GM23248 (cell line): ENCODE measurements around the gene ABCD1. TPM values are rescaled to one million over a fixed set of nuclear protein-coding genes. Genes with fewer than 3 reads are reported as not detected.

Experiments used
- DNase-seq: peaks from one replicate; pipeline ENCODE4 v3.0.0-alpha.2; 2015
- H2AFZ ChIP-seq: fragments of 200-600 bp; sonication (generic); 2 replicates; pipeline ENCODE4 v1.6.1; 2016; ENCODE audit warnings: antibody characterized with exemption
- H3F3A ChIP-seq: fragments of 200-600 bp; sonication (generic); 2 replicates; pipeline ENCODE4 v1.6.1; 2016; ENCODE audit warnings: mild to moderate bottlenecking, antibody characterized with exemption, mixed run types; ENCODE audit not compliant: insufficient read depth
- H3K27ac ChIP-seq: fragments of 200-600 bp; sonication (generic); 2 replicates; pipeline ENCODE4 v1.5.1; 2016; ENCODE audit warnings: mild to moderate bottlenecking
- H3K27me3 ChIP-seq: fragments of 200-600 bp; sonication (generic); replicated peaks from 2 replicates; pipeline ENCODE4 v1.6.1; 2016; ENCODE audit warnings: mild to moderate bottlenecking; ENCODE audit not compliant: insufficient read depth
- H3K36me3 ChIP-seq: fragments of 200-600 bp; sonication (generic); 2 replicates; pipeline ENCODE4 v1.6.1; 2016; ENCODE audit warnings: low read depth, mild to moderate bottlenecking
- H3K4me1 ChIP-seq: fragments of 200-600 bp; sonication (generic); 2 replicates; pipeline ENCODE4 v1.6.1; 2016; ENCODE audit warnings: mild to moderate bottlenecking; ENCODE audit not compliant: insufficient read depth
- H3K4me2 ChIP-seq: fragments of 200-600 bp; sonication (generic); one replicate; pipeline ENCODE4 v1.6.1; 2016; ENCODE audit warnings: mild to moderate bottlenecking; ENCODE audit not compliant: unreplicated experiment
- H3K4me3 ChIP-seq: fragments of 200-600 bp; sonication (generic); 2 replicates; pipeline ENCODE4 v1.5.1; 2016; ENCODE audit warnings: mild to moderate bottlenecking
- H3K79me2 ChIP-seq: fragments of 200-600 bp; sonication (generic); 2 replicates; pipeline ENCODE4 v1.6.1; 2016; ENCODE audit warnings: mild to moderate bottlenecking; ENCODE audit not compliant: insufficient read depth
- H3K9ac ChIP-seq: fragments of 200-600 bp; sonication (generic); 2 replicates; pipeline ENCODE4 v1.6.1; 2016; ENCODE audit warnings: mild to moderate bottlenecking
- H3K9me2 ChIP-seq: fragments of 200-600 bp; sonication (generic); 2 replicates; pipeline ENCODE4 v1.6.1; 2016; ENCODE audit warnings: mixed run types, mild to moderate bottlenecking, moderate library complexity; ENCODE audit not compliant: insufficient read depth
- H3K9me3 ChIP-seq: fragments of 200-600 bp; sonication (generic); one replicate; pipeline ENCODE4 v1.6.1; 2017; ENCODE audit warnings: low read depth
- H4K20me1 ChIP-seq: fragments of 200-600 bp; sonication (generic); 2 replicates; pipeline ENCODE4 v1.6.0; 2016; ENCODE audit not compliant: insufficient read depth
- EZH2 ChIP-seq: fragments of 200-600 bp; sonication (generic); IDR thresholded peaks from 2 replicates; pipeline ENCODE4 v1.6.1; 2018; ENCODE audit warnings: antibody characterized with exemption, mild to moderate bottlenecking; ENCODE audit not compliant: insufficient read depth, poor library complexity, severe bottlenecking
- EZH2phosphoT487 ChIP-seq: fragments of 200-600 bp; sonication (generic); IDR thresholded peaks from 2 replicates; pipeline ENCODE4 v1.6.1; 2018; ENCODE audit warnings: antibody characterized with exemption, moderate library complexity, mild to moderate bottlenecking, low read depth; ENCODE audit not compliant: insufficient read depth
- WGBS, 2 experiments: methylation state at CpG; one replicate each; pipeline ENCODE4 v1.1.6; 2015 to 2017; ENCODE audit warnings: low lambda C conversion rate in 2 of 2, low coverage in 1 of 2; ENCODE audit errors: missing lambda C conversion rate in 2 of 2; 5-methylcytosine and 5-hydroxymethylcytosine counted together
- in situ Hi-C: fragments of 300-500 bp; cut with MboI; formaldehyde crosslinking; loops from 2 replicates; pipeline ENCODE4 v1.15.0; 2020
- polyA plus RNA-seq: library from polyadenylated mRNA; unstranded; fragments of >200 nt; fragmentation: Nextera tagmentation; extraction: Ambion mirVana; gene quantifications from 2 replicates; pipeline ENCODE4 v1.2.1, GENCODE V29; 2016
- total RNA-seq: library from RNA; depleted of rRNA; stranded (reverse); fragments of >200 nt; shearing (Covaris generic); gene quantifications from 2 replicates; pipeline ENCODE4 v1.2.3, GENCODE V29; 2014

ABCD1 gene
- total and polyA plus RNA-seq, 2 experiments from 2014 or later: 9.8 to 24.4 TPM

DNA sequence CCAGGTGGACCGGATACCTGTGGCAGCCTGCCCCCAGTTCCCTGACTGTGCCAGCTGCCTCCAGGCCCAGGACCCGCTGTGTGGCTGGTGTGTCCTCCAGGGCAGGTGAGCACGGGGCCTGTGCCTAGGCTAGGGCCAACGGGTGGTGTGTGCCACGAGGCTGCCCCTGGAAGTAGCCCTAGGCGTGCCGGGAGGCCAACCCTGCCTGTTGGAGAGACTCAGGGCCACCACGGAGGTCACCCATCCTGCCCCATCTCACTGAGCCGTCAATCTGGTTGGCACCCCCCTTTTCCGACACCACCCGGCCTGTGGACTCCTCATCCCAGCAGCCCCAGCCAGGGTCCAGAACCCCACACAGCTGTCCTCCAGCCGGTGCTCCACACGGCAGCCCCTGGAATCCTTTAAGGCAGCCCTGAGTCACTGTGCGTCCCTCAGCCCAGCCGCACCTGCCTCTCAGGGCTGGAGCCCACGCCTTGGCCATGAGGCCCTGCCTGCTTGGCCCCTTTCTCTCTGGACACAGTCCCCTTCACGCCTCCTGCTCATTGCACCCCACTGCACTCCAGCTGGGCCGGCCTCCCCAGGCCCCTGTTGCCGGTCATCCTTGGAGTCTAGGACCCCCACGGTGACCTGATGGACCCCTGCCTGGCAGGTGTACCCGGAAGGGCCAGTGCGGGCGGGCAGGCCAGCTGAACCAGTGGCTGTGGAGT, 44.7 kb downstream of the ABCD1 start:
- in situ Hi-C loops: no loop called here
- TF ChIP-seq EZH2phosphoT487: no peak
- TF ChIP-seq EZH2: no peak
- H3F3A ChIP-seq: no peaks in the 10 kb centered on the region

GRCh38 chrX:153769865-153770600, 45.4 kb downstream of the ABCD1 start:
- H3K4me3 ChIP-seq: no peak overlapping the region
- no peaks in the 10 kb centered on the region for H4K20me1 ChIP-seq
- peaks cover 5% of the 10 kb centered on the region; the same call in 1 of the 2 replicates for H3K4me1 ChIP-seq
- WGBS, 2 experiments: 90% methylated on average over 18 to 19 of the region's 25 CpGs
- H3K9me2 ChIP-seq: no peaks in the 10 kb centered on the region
- no peaks in the 10 kb centered on the region for H3F3A ChIP-seq
- H3K9ac ChIP-seq: no peak overlapping the region
- in situ Hi-C loops: no loop called here
- no peaks in the 10 kb centered on the region for H3K9me3 ChIP-seq
- H3K27me3 ChIP-seq: no peaks in the 10 kb centered on the region
- H3K4me2 ChIP-seq: no peak overlapping the region
- no peak overlapping the region for H3K27ac ChIP-seq
- H3K79me2 ChIP-seq: peaks cover 1% of the 10 kb centered on the region; the same call in 1 of the 2 replicates
- H3K36me3 ChIP-seq: no peaks in the 10 kb centered on the region
- DNase-seq: no peak
- TF ChIP-seq EZH2phosphoT487 (no peak), EZH2 (no peak)
- H2AFZ ChIP-seq: no peak overlapping the region

More for the DNA sequence above, 44.7 kb downstream of the ABCD1 start:
- Histone ChIP-seq H3K9me2 (no peaks in the 10 kb centered on the region), H3K4me2 (no peak overlapping the region), H3K36me3 (no peaks in the 10 kb centered on the region), H2AFZ (no peak overlapping the region), H3K4me3 (no peak overlapping the region), H3K4me1 (peaks cover 5% of the 10 kb centered on the region; the same call in 1 of the 2 replicates), H3K27ac (no peak overlapping the region), H3K27me3 (no peaks in the 10 kb centered on the region), H3K9ac (no peak overlapping the region), H4K20me1 (no peaks in the 10 kb centered on the region), H3K9me3 (no peaks in the 10 kb centered on the region), H3K79me2 (peaks cover 9% of the 10 kb centered on the region)
- 77 to 85% methylated on average over 6 to 13 of the region's 23 CpGs for WGBS, 2 experiments
- DNase-seq: no peak

- Histone ChIP-seq H3K9ac (no peak overlapping the region), H3K36me3 (no peaks in the 10 kb centered on the region), H3K4me3 (no peak overlapping the region), H3K9me2 (no peaks in the 10 kb centered on the region), H3K4me2 (no peak overlapping the region), H3K79me2 (no peaks in the 10 kb centered on the region), H3K4me1 (peaks cover 5% of the 10 kb centered on the region; the same call in 1 of the 2 replicates), H3K27ac (no peak overlapping the region), H4K20me1 (no peaks in the 10 kb centered on the region), H2AFZ (no peak overlapping the region), H3K27me3 (no peaks in the 10 kb centered on the region), H3K9me3 (no peaks in the 10 kb centered on the region), H3F3A (no peaks in the 10 kb centered on the region)
- in situ Hi-C loops: no loop called here
- 94 to 100% methylated on average over 9 to 15 of the region's 18 CpGs for WGBS, 2 experiments
- DNase-seq: no peak
- TF ChIP-seq EZH2 (no peak), EZH2phosphoT487 (no peak)
Measured at GRCh38 chrX:153770601-153771414, 46.2 kb downstream of the ABCD1 start.

DNA sequence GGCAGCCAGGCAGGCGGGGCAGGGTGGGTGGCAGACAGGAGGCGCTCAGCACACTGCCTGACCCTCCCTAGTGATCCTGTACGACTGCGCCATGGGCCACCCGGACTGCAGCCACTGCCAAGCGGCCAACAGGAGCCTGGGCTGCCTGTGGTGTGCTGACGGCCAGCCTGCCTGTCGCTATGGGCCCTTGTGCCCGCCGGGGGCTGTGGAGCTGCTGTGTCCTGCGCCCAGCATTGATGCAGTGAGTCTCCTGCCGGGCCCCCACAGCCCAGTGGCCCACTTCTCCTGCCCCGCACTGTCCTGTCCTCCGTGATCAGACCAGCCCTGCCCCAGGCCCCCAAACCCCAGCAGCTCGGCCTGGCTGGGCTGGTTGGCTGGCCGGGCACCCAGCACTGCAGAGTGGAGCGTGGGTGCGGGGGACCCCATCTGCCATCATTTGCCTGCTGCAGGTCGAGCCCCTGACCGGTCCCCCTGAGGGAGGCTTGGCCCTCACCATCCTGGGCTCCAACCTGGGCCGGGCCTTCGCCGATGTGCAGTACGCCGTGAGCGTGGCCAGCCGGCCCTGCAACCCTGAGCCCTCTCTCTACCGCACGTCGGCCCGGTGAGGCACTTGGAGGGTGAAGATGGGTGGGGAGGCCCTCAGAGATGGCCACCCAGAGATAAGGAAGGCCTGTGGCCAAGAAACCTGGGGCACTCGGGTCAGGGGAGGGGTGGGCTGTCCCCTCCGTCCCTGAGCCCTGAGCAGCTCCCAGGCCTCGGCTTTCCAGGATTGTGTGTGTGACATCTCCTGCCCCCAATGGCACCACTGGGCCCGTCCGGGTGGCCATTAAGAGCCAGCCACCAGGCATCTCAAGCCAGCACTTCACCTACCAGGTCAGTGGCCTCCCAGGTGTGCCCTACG, 47.0 kb downstream of the ABCD1 start:
- Histone ChIP-seq H3K36me3 (no peaks in the 10 kb centered on the region), H3K4me3 (no peak overlapping the region), H3K27ac (no peak overlapping the region), H3K27me3 (no peaks in the 10 kb centered on the region), H3K9ac (no peak overlapping the region), H3F3A (no peaks in the 10 kb centered on the region), H3K4me1 (peaks cover 3% of the 10 kb centered on the region; the same call in 1 of the 2 replicates), H3K79me2 (no peaks in the 10 kb centered on the region), H3K9me3 (no peaks in the 10 kb centered on the region), H2AFZ (no peak overlapping the region), H3K9me2 (no peaks in the 10 kb centered on the region), H4K20me1 (no peaks in the 10 kb centered on the region), H3K4me2 (no peak overlapping the region)
- in situ Hi-C loops: no loop called here
- 87 to 97% methylated on average over 7 to 16 of the region's 37 CpGs for WGBS, 2 experiments
- TF ChIP-seq EZH2phosphoT487 (no peak), EZH2 (no peak)
- no peak for DNase-seq
